ENCODE measurements around the gene KRTAP20-4. TPM values are rescaled to one million over a fixed set of nuclear protein-coding genes. Genes with fewer than 3 reads are reported as not detected.

Gene KRTAP20-4
- total and polyA plus RNA-seq, 2 donors (not counting 1 experiment from before 2014, with no cell fraction given): not detected

GRCh38 chr21:30605968-30606367, 14.5 kb upstream of the KRTAP20-4 start:
- H4K20me1 ChIP-seq (ENCODE audit: control insufficient read depth, extremely low read depth, insufficient read depth, low read length): no peaks in the 10 kb centered on the region
- no peaks in the 10 kb centered on the region for H3K79me2 ChIP-seq (ENCODE audit: control insufficient read depth, insufficient read depth, low read length)
- no peaks in the 10 kb centered on the region for H3K36me3 ChIP-seq (ENCODE audit: control insufficient read depth, insufficient read depth, low read length)
- H3K27ac ChIP-seq (ENCODE audit: insufficient read depth, low read length): no peak overlapping the region
- H3K4me2 ChIP-seq (ENCODE audit: extremely low read depth, insufficient read depth, low read length): no peak overlapping the region
- no peaks in the 10 kb centered on the region for H3K4me1 ChIP-seq (ENCODE audit: control insufficient read depth, extremely low read depth, insufficient read depth, low read length)
- H3K27me3 ChIP-seq (ENCODE audit: control insufficient read depth, insufficient read depth, low read length): no peaks in the 10 kb centered on the region
- H3K4me3 ChIP-seq (replicated peaks in 1 of 4; ENCODE audit: control extremely low read depth in 1 of 4, insufficient read depth in 1 of 4, low read depth in 3 of 4, low read length in 4 of 4): no peak overlapping the region
- no peaks in the 10 kb centered on the region for H3K9me3 ChIP-seq (ENCODE audit: control insufficient read depth, insufficient read depth, low read depth, low read length)
- no peak overlapping the region for H2AFZ ChIP-seq (ENCODE audit: low read length)
- no peak overlapping the region for H3K9ac ChIP-seq (ENCODE audit: insufficient read depth, low read length)
- TF ChIP-seq CTCF (conservative IDR thresholded peaks at IDR 0.05 in 1 of 2, IDR thresholded peaks at IDR 0.05 in 1 of 2; ENCODE audit: low read depth in 1 of 2, low read length in 2 of 2) (no peak), EZH2 (IDR thresholded peaks at IDR 0.05; ENCODE audit: low read length, missing control alignments) (no peak)
- no peak for DNase-seq (ENCODE audit: low read depth in 2 of 2)

GRCh38 chr21:30612132-30612531, 8.3 kb upstream of the KRTAP20-4 start:
- Histone ChIP-seq H3K4me1 (ENCODE audit: control insufficient read depth, extremely low read depth, insufficient read depth, low read length) (no peaks in the 10 kb centered on the region), H3K36me3 (ENCODE audit: control insufficient read depth, insufficient read depth, low read length) (no peaks in the 10 kb centered on the region), H3K27me3 (ENCODE audit: control insufficient read depth, insufficient read depth, low read length) (no peaks in the 10 kb centered on the region), H4K20me1 (ENCODE audit: control insufficient read depth, extremely low read depth, insufficient read depth, low read length) (no peaks in the 10 kb centered on the region), H2AFZ (ENCODE audit: low read length) (no peak overlapping the region), H3K4me3 (replicated peaks in 1 of 4; ENCODE audit: control extremely low read depth in 1 of 4, insufficient read depth in 1 of 4, low read depth in 3 of 4, low read length in 4 of 4) (no peak overlapping the region), H3K4me2 (ENCODE audit: extremely low read depth, insufficient read depth, low read length) (no peak overlapping the region), H3K9ac (ENCODE audit: insufficient read depth, low read length) (no peak overlapping the region), H3K27ac (ENCODE audit: insufficient read depth, low read length) (no peak overlapping the region), H3K79me2 (ENCODE audit: control insufficient read depth, insufficient read depth, low read length) (no peaks in the 10 kb centered on the region), H3K9me3 (ENCODE audit: control insufficient read depth, insufficient read depth, low read depth, low read length) (no peaks in the 10 kb centered on the region)
- no peak for TF ChIP-seq CTCF (conservative IDR thresholded peaks at IDR 0.05 in 1 of 2, IDR thresholded peaks at IDR 0.05 in 1 of 2; ENCODE audit: low read depth in 1 of 2, low read length in 2 of 2)
- TF ChIP-seq EZH2 (IDR thresholded peaks at IDR 0.05; ENCODE audit: low read length, missing control alignments): no peak
- DNase-seq (ENCODE audit: low read depth in 2 of 2): no peak

- Histone ChIP-seq H3K27me3 (ENCODE audit: control insufficient read depth, insufficient read depth, low read length) (no peaks in the 10 kb centered on the region), H3K4me3 (replicated peaks in 1 of 4; ENCODE audit: control extremely low read depth in 1 of 4, insufficient read depth in 1 of 4, low read depth in 3 of 4, low read length in 4 of 4) (no peak within 1 kb of the TSS), H3K36me3 (ENCODE audit: control insufficient read depth, insufficient read depth, low read length) (no peaks in the 10 kb centered on the region), H3K79me2 (ENCODE audit: control insufficient read depth, insufficient read depth, low read length) (no peaks in the 10 kb centered on the region), H3K4me1 (ENCODE audit: control insufficient read depth, extremely low read depth, insufficient read depth, low read length) (no peaks in the 10 kb centered on the region), H3K4me2 (ENCODE audit: extremely low read depth, insufficient read depth, low read length) (no peak within 1 kb of the TSS), H3K9me3 (ENCODE audit: control insufficient read depth, insufficient read depth, low read depth, low read length) (no peaks in the 10 kb centered on the region), H3K27ac (ENCODE audit: insufficient read depth, low read length) (no peak within 1 kb of the TSS), H2AFZ (ENCODE audit: low read length) (no peak within 1 kb of the TSS), H4K20me1 (ENCODE audit: control insufficient read depth, extremely low read depth, insufficient read depth, low read length) (no peaks in the 10 kb centered on the region), H3K9ac (ENCODE audit: insufficient read depth, low read length) (no peak within 1 kb of the TSS)
- no peak for DNase-seq (ENCODE audit: low read depth in 2 of 2)
- TF ChIP-seq EZH2 (IDR thresholded peaks at IDR 0.05; ENCODE audit: low read length, missing control alignments) (no peak), CTCF (conservative IDR thresholded peaks at IDR 0.05 in 1 of 2, IDR thresholded peaks at IDR 0.05 in 1 of 2; ENCODE audit: low read depth in 1 of 2, low read length in 2 of 2) (no peak)
Observed at GRCh38 chr21:30613836-30614235, 6.6 kb upstream of the KRTAP20-4 start, which contains the start of gene KRTAP6-1. TSS of gene KRTAP6-1 (minus strand) at chr21:30613930. CDS start at chr21:30613904, 26 bp downstream.

Data from fibroblast of lung (primary cell).